Smooth muscle cell (in vitro differentiated cells): ENCODE data around the gene ADAMTS14. TPM values are rescaled to one million over a fixed set of nuclear protein-coding genes. Genes with fewer than 3 reads are reported as not detected.

Experiments
- DNase-seq: peaks from one replicate; lab custom pipeline; 2025; ENCODE audit not compliant: unreplicated experiment; lab: John Stamatoyannopoulos, UW
- H2AFZ ChIP-seq: fragments of 200-600 bp; sonication (generic); 2 replicates; pipeline ENCODE4 v1.6.0; 2016; ENCODE audit warnings: antibody characterized with exemption, low read depth, mild to moderate bottlenecking
- H3F3A ChIP-seq: fragments of 200-600 bp; sonication (generic); 2 replicates; pipeline ENCODE4 v1.6.0; 2017; ENCODE audit warnings: antibody characterized with exemption, low read depth
- H3K27ac ChIP-seq: fragments of 200-600 bp; sonication (generic); 2 replicates; pipeline ENCODE4 v1.5.1; 2016; ENCODE audit warnings: low read depth, mild to moderate bottlenecking
- H3K27me3 ChIP-seq: fragments of 200-600 bp; sonication (generic); 2 replicates; pipeline ENCODE4 v1.6.1; 2016; ENCODE audit warnings: low read depth, mild to moderate bottlenecking
- H3K36me3 ChIP-seq: fragments of 200-600 bp; sonication (generic); 2 replicates; pipeline ENCODE4 v1.5.1; 2016; ENCODE audit warnings: low read depth
- H3K4me1 ChIP-seq: fragments of 200-600 bp; sonication (generic); 2 replicates; pipeline ENCODE4 v1.5.1; 2016; ENCODE audit warnings: low read depth
- H3K4me2 ChIP-seq: fragments of 200-600 bp; sonication (generic); 2 replicates; pipeline ENCODE4 v1.6.0; 2016; ENCODE audit warnings: mild to moderate bottlenecking
- H3K4me3 ChIP-seq: fragments of 200-600 bp; sonication (generic); 2 replicates; pipeline ENCODE4 v1.5.1; 2016; ENCODE audit warnings: mild to moderate bottlenecking
- H3K79me2 ChIP-seq: fragments of 200-600 bp; sonication (generic); 2 replicates; pipeline ENCODE4 v1.6.0; 2016; ENCODE audit warnings: low read depth, mild to moderate bottlenecking
- H3K9ac ChIP-seq: fragments of 200-600 bp; sonication (generic); 2 replicates; pipeline ENCODE4 v1.6.0; 2016; ENCODE audit warnings: low read depth
- H3K9me3 ChIP-seq: fragments of 200-600 bp; sonication (generic); replicated peaks from 2 replicates; pipeline ENCODE4 v1.5.1; 2016; ENCODE audit warnings: low read depth
- H4K20me1 ChIP-seq: fragments of 200-600 bp; sonication (generic); 2 replicates; pipeline ENCODE4 v1.6.0; 2016; ENCODE audit warnings: low read depth
- WGBS: methylation state at CpG from one replicate; pipeline ENCODE4 v1.1.7; 2016; ENCODE audit warnings: low lambda C conversion rate; 5-methylcytosine and 5-hydroxymethylcytosine counted together
- polyA plus RNA-seq: library from polyadenylated mRNA; unstranded; fragments of >200 nt; fragmentation: Nextera tagmentation; extraction: Ambion mirVana; gene quantifications from 2 replicates; pipeline ENCODE4 v1.2.1, GENCODE V29; 2016
- total RNA-seq: library from RNA; depleted of rRNA; stranded (reverse); fragments of >200 nt; gene quantifications from 2 replicates; pipeline ENCODE4 v1.2.3, GENCODE V29; 2014
- TF ChIP-seq, protein P1 (sequence below): fragments of 200-600 bp; sonication (generic); IDR thresholded peaks from 2 replicates; pipeline ENCODE4 v1.5.1; 2017; ENCODE audit warnings: borderline replicate concordance, mild to moderate bottlenecking, antibody characterized with exemption; ENCODE audit not compliant: insufficient read depth, poor library complexity, severe bottlenecking

Gene ADAMTS14
- total and polyA plus RNA-seq, 2 experiments from 2014 or later = 6.3 to 10.1 TPM

DNA sequence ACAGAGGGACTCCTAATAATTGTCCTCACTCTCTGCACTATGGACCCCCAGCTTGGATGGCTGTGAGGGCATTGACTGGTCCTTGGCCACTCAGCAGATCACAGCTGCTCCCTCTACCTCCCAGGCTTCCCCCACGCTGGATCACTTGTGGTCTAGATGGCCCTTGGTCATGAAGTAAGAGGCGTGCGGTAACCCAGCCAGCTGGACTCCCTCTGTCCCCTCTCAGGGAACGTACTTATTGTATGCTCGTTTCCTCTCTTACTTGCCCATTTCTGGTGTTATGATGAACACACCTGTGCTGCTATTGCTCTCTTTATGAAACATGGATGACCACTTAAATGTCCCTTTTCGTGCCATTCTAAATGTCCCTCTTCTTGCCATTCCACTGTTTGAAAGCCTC lies 19.3 kb downstream of the ADAMTS14 start:
- 92% methylated on average over 6 of the region's 6 CpGs for WGBS
- Histone ChIP-seq H3K27me3 (no peaks in the 10 kb centered on the region), H3K9me3 (no peaks in the 10 kb centered on the region), H3K4me2 (no peak overlapping the region), H2AFZ (no peak overlapping the region), H3K9ac (no peak overlapping the region), H3K79me2 (no peaks in the 10 kb centered on the region), H3K4me3 (no peak overlapping the region), H3F3A (no peaks in the 10 kb centered on the region), H4K20me1 (no peaks in the 10 kb centered on the region), H3K27ac (no peak overlapping the region), H3K36me3 (no peaks in the 10 kb centered on the region), H3K4me1 (no peaks in the 10 kb centered on the region)
- DNase-seq = no peak
- TF ChIP-seq, protein P1, sequence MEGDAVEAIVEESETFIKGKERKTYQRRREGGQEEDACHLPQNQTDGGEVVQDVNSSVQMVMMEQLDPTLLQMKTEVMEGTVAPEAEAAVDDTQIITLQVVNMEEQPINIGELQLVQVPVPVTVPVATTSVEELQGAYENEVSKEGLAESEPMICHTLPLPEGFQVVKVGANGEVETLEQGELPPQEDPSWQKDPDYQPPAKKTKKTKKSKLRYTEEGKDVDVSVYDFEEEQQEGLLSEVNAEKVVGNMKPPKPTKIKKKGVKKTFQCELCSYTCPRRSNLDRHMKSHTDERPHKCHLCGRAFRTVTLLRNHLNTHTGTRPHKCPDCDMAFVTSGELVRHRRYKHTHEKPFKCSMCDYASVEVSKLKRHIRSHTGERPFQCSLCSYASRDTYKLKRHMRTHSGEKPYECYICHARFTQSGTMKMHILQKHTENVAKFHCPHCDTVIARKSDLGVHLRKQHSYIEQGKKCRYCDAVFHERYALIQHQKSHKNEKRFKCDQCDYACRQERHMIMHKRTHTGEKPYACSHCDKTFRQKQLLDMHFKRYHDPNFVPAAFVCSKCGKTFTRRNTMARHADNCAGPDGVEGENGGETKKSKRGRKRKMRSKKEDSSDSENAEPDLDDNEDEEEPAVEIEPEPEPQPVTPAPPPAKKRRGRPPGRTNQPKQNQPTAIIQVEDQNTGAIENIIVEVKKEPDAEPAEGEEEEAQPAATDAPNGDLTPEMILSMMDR = no peak

DNA sequence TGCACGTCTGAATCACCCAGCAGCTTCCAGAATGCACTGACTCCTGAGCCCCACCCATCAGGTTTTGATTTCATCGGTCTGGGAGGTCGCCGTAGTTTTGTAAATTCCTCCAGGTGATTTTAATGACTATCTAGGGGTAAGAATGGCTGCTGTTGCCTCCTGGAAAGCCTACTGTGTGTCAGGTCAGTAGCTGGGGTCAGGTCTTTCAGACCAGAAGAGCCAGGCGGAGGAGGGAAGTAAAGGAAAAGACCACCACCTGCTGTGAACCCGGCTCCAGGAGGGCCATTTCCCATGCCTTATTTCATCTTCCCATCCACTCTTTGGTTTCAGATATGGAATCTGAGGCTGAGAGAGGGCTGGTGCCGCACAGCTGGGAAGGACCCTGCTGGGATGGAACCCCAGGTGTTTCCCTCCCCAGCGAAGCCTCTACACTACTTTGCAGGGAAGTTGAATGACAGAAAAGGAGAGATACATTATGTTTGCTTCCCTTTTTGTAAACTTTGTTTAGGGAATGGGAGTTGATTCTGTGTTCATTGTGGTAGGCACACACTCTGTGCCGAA lies 19.8 kb downstream of the ADAMTS14 start:
- Histone ChIP-seq H4K20me1 (no peaks in the 10 kb centered on the region), H3K9me3 (no peaks in the 10 kb centered on the region), H3K27ac (no peak overlapping the region), H3K27me3 (no peaks in the 10 kb centered on the region), H2AFZ (no peak overlapping the region), H3K36me3 (no peaks in the 10 kb centered on the region), H3K79me2 (no peaks in the 10 kb centered on the region), H3K9ac (no peak overlapping the region), H3K4me3 (no peak overlapping the region), H3F3A (no peaks in the 10 kb centered on the region), H3K4me1 (no peaks in the 10 kb centered on the region), H3K4me2 (no peak overlapping the region)
- TF ChIP-seq, protein P1 = no peak
- WGBS = 83% methylated on average over 9 of the region's 9 CpGs
- DNase-seq = no peak

GRCh38 chr10:70693619-70694335 lies 21.5 kb downstream of the ADAMTS14 start:
- DNase-seq = no peak
- Histone ChIP-seq H3K27ac (peak overlapping the region; percentile 80), H3F3A (no peaks in the 10 kb centered on the region), H3K4me1 (no peaks in the 10 kb centered on the region), H4K20me1 (no peaks in the 10 kb centered on the region), H3K4me3 (no peak overlapping the region), H3K9me3 (no peaks in the 10 kb centered on the region), H3K9ac (no peak overlapping the region), H2AFZ (no peak overlapping the region), H3K27me3 (no peaks in the 10 kb centered on the region), H3K36me3 (no peaks in the 10 kb centered on the region), H3K79me2 (no peaks in the 10 kb centered on the region), H3K4me2 (peak overlapping the region; percentile 33)
- TF ChIP-seq, protein P1 = no peak
- 50% methylated on average over 19 of the region's 19 CpGs for WGBS
